ENCODE measurements around the gene RBM33.
"Not testable (repeated sequence)": the region's sequence is repeated elsewhere in the genome, so short reads cannot be mapped to it uniquely, and the experiment has no call there.

The RBM33 gene

DNA sequence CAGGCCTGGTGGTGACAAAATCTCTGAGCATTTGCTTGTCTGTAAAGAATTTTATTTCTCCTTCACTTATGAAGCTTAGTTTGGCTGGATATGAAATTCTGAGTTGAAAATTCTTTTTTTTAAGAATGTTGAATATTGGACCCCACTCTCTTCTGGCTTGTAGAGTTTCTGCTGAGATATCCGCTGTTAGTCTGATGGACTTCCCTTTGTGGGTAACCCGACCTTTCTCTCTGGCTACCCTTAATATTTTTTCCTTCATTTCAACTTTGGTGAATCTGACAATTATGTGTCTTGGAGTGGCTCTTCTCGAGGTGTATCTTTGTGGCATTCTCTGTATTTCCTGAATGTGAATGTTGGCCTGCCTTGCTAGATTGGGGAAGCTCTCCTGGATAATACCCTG lies 46.2 kb downstream of the RBM33 start:
- DNase-seq (ENCODE audit: low spot score) = not testable (repeated sequence)

DNA sequence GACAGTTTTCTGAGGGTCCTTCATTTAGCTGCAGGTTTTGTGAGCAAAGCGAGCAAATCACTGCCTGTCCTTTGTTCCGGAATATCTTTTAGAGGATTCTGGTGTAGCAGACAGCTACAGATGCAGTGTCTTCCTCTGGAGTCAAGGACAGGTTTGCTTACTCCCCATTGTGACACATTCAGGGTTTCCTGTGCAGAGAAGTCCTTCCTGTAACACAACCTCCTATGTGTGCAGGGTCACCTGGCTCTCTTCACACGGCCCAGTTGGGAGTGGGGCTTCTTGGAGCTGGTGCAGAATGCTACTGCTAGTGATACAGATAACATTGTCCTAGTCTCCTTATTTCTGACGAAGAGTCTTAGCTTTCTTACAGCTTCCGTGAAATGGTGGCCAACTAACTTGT lies 47.9 kb downstream of the RBM33 start:
- DNase-seq (ENCODE audit: low spot score) = no peak

DNA sequence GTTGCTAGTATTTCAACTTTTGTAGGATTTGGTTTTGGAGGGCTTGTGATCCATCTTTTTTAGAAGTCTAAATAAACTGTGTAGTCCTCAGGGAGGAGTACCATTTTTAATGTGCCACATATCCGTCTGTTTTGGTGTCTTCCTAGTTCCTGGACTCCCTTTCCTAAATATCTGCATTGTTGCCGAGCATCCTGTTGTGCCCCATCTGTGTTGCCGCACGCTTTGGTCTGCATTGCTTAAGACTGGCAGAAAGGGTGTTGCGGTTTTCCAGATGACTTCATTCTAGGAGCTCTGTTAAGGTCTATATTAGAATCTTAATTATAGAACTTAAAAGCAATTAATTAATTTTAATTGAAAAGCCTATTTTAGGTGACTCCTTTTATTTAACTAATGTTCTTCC lies 49.4 kb downstream of the RBM33 start:
- peak; percentile 6 for DNase-seq (ENCODE audit: low spot score)

DNA sequence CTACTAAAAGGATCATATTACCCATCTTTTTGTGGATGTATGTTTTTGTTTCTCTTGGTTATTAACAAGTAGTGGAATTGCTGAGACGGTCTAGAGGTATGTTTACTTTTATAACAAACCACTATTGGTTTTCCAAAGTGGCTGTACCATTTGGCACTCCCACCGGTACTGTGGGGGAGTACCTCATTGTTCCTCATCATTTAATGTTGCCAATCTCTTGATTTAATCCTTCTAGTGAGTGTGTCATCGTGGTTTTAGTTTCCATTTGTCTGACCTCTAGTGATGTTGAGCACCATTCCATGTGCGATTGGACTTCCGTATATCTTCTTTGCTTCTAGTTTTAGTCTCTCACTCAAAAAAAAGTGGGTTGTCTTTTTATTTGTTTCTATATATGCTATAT lies 50.4 kb downstream of the RBM33 start:
- peak; percentile 6 for DNase-seq (ENCODE audit: low spot score)

DNA sequence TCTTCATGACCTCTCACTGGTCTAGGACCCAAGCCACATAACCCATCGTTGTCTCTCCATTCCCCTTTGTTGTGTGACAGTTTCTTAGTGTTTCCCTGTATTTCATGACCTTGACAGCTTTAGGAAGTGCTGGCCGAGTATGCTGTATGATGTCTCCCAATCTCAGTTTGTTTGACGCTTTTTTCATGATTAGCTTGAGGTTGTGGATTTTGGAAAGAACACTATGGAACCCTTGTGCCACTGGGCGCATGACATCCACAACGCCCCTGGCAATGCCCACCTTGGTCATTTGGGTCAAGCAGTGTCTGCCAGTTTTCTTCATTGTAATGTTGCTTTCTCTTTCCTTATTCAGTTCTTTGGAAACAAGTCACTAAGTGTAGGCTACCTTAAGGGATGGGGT lies 52.3 kb downstream of the RBM33 start:
- no peak for DNase-seq (ENCODE audit: low spot score)

DNA sequence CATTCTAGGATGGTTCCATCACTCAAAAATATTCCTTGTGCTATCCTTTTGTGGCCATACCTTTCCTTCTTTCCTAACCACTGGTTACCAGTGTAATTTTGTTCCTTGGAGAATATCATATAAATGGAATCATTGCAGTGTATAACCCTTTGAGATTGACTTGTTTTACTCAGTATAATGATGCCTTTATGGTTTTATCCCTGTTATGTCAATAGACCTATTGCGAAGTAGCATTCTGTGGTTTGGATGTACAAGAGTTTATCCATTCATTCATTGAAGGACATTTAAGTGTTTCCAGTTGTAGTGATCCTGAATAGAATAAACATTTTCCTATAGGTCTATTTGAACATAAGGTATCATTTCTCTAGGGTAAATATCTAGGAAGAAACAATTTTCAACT lies 54.2 kb downstream of the RBM33 start:
- no peak for DNase-seq (ENCODE audit: low spot score)

DNA sequence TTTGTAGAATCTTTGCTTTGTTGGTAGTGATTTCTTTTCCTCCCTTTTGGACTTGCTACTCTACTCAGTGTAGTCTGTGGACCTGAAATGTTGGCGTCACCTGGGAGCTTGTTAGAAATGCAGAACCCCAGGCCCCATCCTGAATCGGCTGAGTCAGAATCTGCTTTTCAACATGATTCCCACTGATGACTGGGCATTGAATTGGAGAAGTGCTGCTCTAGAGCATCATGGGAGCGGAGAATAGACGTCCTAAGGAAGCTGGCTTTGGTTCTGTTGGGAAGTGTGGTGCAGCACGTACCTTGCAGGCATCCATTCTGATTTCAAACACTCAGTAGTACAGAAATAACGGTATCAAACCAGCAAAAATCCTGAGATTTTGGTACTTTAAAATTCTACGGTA lies 54.7 kb downstream of the RBM33 start:
- no peak for DNase-seq (ENCODE audit: low spot score)

DNA sequence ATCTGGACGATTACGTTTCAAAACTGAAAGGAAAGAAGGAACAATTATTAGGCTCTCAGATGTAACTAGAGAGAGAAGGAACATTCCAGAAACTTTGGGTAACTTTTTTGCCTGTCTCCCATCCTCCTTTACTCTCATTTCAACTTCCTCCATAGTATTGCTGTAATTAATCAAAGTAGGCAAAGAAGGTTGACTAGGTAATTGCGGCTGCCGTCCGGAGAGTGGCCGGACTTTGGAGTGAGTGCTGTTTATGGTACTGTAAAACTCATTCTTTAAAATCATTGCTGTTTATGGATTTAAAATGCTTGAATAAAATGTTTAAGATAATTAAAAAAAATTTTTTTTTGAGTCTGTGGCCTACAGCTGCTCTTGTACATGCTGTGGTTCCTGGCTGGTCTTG lies 56.4 kb downstream of the RBM33 start:
- no peak for DNase-seq (ENCODE audit: low spot score)

DNA sequence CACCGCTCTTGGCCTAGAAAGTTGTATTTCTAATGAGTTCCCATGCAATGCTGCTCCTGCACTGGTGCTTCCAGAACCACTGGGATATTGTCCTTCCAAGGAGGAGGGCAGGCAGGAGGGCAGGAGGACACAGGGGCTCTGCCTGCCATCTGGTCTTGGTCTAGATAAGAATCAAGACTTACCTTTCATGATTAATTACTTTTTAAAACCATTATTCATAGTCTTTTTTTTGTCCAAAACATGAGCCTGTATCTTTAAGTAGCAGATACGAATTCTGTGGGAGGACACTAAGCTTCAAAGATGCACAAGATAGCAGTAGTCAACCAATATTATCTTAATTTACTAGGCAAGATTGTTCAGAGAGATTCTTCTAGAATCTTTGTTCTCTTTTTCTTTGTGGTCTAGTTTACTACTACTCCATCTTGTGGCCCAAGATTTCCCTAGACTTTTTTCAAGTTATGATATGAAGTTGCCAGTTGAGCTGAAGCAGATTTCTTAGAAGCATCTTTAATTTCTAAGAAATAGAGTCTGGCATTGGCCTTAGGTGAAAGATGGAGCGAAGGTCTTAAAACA lies 57.6 kb downstream of the RBM33 start:
- no peak for DNase-seq (ENCODE audit: low spot score)

DNA sequence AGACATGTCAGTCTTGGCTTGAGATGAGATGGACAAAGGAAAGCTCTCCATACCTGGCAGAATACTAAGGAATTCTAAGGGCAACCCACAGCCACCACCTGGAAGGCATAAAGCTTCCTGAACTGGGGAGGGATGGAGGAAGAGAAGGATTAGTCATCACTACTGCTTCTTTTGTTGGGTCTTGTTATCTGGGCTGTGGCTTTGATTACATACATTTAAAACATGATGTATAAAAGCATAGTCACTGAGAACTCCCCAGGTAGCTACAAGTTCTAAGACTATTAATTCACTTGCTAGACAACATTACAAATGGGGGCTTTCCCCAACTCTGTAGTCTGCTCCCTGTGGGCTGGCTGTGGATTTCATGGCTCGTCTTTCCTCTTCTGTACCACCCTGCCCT lies 58.2 kb downstream of the RBM33 start:
- no peak for DNase-seq (ENCODE audit: low spot score)

DNA sequence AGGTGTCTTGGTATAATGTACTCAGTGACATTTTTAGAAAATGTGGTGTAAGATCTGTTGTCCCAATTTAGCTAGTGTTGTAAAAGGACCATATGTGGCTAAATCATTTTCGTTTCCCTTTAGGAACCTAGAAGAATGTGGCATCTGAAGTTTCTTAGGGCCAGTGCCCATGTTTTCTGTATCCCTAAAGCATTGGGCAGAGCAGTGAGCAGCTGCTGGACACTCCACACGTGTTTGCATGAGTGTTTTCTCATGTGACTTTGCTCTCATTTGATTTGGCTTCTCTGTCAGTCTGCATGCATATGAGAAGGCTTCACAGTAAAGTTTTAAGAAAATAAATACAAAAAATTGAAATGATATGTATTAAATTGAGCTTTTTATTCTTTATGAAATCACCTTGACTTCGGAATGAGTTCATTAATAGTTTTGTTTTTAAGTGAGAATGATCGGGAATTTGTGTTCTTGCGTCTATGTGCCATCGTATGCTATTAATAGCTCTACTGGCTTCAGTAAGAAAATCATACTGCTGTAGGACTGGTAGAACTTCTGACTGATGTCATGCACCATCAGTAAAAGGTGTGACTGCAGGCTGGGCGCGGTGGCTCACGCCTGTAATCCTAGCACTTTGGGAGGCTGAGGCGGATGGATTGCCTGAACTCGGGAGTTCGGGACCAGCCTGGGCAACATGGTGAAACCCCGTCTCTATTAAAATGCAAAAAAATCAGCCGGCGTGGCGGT lies 61.3 kb downstream of the RBM33 start:
- DNase-seq (ENCODE audit: low spot score) = no peak

DNA sequence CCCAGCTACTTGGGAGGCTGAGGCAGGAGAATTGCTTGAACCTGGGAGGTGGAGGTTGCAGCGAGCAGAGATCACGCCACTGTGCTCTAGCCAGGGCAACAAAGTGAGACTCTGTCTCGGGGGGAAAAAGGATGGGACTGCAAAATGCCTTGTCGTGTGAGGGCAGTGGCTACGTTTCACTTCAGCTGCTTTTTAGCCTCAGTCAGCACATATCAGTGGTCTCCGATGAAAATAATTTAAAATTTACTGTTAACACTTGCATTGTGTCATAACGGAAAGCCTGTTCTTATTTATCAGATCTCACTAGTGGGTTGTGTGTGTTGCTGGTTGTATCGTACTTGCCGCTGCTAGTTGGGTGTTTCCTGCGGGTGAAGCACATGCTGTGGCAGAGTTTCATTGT lies 61.9 kb downstream of the RBM33 start:
- no peak for DNase-seq (ENCODE audit: low spot score)

DNA sequence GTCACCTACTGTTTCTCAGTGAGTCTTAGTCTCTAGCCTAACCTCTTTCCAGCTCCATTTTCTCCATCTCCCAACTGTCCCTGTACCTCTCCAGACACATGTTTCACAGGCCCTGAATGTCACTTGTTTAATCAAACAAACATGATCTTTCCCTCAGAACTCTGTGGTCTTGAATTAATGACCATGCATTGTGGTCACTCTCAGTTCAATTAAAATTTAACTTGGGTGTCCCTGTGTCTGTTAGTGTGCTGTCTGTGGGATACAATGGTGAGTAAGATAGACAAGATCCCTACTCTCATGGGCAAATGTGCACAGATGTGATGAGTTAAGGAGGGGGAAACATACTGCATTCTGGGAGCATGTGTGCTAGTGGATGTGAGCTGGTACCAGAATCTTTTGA lies 65.0 kb downstream of the RBM33 start:
- no peak for DNase-seq (ENCODE audit: low spot score)

DNA sequence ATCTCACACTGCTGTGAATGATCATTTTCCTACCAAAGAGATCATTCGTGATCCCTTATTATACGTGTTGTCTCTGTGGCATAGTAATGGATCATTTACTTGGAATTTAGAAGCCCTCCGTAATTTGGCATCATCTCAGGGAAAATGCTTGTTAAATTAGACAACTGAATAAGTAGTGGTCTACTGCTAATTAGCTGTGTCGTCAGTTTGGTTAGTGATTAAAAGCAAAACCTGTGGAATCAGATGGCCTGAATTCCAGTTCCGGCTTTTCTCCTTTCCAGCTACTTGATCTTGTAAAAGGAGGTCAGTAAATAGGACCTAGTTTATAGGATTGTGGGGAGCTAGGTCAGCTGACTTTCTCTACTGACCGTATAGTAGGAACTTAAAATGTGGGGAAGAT lies 65.6 kb downstream of the RBM33 start:
- no peak for DNase-seq (ENCODE audit: low spot score)

DNA sequence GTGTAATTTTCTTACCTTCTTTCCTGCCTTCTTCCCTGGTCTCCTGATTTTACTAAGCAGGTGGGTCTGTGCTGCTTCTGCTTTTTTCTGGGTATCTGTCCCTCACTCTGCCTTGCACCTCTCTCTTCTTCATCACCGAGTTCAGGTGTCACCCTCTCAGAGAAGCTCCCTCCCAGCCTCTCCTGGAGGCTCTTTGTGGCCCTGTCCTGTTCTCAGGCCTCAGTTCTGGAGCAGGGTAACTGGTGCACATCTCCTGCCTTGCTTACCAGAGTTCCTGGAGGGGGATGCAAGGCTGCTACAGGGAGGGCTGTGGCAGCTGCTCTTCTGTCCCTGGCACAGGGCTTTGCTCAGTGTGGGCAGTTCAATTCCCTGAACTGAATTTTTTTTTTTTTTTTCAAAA lies 66.1 kb downstream of the RBM33 start:
- DNase-seq (ENCODE audit: low spot score) = no peak

DNA sequence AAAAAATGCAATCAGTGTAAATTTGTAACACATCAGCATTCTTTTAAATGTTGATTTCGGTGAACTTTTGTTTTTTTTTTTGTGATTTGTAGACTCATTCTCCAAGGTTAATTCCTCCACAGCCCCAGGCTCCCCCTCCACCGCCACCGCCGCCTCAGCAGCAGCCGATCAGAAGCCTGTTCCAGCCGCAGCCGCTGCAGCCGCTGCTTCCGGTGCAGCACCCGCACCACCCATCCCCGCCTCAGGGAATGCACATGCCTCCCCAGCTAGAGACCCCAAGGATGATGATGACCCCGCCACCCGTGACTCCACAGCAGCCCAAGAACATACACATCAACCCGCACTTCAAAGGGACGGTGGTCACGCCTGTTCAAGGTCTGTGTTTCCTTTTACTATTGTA lies 66.6 kb downstream of the RBM33 start:
- DNase-seq (ENCODE audit: low spot score) = no peak

DNA sequence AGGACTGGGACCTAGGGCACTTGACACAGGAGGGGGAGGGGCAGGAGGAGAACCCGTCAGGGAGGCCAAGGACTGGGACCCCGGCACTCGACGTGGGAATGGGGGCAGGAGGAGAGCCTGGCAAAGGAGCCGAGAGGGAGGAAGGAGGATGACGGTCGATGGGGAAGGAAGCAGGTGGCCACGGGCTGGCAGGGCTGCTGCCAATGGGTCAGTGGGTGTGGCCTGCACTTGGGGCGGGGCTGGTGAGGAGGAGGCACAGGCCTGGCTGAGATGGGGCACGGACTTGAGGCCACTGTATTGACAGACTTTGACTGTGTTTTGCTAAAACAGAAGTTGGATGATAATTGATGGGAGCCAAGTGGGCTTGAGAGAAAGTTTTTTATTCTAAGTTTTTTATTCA lies 68.9 kb downstream of the RBM33 start:
- DNase-seq (ENCODE audit: low spot score) = no peak

DNA sequence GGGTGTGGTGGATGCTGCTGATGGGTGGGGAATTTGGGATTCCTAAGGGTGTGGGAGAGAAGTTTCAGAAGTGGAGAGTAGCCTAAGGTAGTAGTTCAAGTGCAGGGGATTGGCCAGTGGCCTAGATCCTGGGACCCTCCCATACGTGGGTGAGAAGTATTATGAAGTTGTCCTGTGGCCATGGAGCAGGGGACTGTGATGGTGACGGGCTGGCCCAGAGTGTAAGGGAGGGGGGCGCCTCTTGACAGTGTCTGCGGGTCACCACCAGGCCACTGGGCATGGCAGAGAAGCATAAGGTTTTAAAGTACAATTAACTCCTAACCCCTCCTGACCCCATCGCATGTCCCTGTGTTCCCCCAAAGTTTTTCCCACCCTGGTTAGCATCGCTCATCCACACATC lies 70.2 kb downstream of the RBM33 start:
- DNase-seq (ENCODE audit: low spot score) = no peak

DNA sequence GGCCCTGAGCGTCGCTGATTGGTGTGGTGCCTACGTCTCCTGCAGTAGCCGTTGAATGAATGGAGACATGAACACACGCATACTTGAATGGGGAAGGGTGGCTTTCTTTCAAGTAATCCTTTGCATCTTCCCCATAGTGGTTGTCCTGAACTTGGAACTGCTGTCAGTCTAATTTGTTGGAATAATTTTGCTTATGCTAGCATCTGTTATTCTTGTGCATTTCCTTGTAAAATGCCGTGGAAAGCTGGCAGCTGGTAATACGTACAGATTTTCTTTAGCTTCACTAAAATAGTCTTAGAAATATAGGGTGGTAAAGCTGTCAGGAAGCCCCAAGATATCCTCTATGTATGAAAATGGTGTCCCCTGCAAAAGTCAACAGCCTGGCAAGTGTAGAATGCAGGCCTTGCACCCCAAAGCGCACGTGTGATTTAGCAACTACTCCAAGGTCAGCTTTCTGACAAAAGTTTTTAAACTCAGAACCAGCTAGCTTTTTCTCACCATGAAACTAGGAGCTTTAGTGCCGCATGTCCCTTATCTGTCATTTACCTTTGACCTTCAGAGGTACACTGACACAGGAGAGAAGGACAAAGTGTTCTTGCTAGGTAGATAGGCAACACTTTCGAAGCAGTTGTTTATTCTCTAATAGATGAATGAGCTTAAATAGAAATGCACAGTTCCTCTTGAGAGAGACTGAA lies 70.8 kb downstream of the RBM33 start:
- DNase-seq (ENCODE audit: low spot score) = no peak

DNA sequence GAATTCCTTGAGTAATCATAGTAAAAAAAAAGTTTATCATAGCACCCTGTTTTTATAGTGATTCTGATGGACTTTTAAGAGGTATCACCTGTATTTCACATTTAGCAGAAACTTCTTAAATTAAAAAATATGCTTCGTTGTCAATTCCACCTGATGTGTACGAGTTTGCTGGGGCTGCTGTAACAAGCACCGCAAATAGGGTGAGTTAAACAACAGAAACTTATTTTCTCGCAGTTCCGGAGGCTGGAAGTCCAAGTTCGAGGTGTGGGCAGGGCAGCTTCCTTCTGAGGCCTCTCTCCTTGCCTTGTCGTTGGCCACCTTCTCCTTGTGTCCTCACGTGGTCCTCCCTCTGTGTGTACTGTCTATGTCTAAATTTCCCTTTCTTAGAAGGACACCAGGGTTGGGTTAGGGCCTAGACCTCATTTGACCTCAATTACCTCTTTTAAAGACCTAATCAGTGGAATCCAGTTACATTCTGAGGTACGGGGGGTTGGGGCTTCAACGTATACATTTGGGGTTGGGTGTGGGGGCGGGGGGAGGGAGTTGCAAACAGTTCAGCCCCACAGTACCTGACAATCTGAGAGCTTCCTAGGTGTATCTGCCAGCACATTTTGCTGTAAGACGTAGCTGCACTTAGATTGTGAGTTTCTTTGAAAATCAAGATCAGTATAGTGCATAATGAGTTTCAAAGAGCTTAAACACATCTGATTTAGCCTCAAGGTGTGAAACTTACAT lies 72.7 kb downstream of the RBM33 start:
- no peak for DNase-seq (ENCODE audit: low spot score)

DNA sequence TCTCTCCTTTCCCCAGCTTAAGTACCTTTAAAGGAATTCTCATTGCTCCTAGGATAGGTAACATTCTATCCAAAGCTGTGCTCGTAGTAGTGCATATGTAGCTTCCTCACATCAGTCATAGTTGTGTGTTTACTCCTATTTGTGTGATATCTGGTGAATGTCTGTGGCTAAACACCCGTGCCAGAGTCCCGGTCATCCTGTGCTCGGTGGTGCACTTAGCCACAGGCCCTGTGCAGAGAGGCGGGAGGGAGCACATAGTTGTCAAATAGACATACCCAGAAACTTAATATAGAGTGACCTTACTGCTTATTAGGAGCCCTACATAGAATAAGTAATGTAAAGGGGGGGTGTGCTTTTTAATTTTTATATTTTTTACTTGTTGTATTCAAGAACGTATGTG lies 76.6 kb downstream of the RBM33 start:
- no peak for DNase-seq (ENCODE audit: low spot score)

DNA sequence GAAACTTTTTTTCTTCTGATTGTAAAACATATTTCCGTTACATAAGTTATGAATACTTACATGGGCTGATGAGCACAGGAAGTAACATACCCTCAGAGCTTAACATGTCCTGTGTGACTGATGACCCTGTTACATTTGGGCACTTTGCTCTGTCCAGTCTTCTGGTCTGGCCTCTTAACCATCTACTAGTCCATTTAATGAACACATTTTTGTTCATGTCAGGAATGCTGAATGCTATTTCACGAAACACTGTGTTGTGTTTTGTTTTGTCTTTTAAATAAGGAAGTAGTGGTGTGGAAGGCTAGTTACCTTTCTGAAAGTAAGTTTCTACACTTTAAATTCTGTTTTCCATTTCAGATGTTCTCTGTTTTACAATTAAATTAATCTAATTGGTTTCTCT lies 77.7 kb downstream of the RBM33 start:
- DNase-seq (ENCODE audit: low spot score) = no peak

DNA sequence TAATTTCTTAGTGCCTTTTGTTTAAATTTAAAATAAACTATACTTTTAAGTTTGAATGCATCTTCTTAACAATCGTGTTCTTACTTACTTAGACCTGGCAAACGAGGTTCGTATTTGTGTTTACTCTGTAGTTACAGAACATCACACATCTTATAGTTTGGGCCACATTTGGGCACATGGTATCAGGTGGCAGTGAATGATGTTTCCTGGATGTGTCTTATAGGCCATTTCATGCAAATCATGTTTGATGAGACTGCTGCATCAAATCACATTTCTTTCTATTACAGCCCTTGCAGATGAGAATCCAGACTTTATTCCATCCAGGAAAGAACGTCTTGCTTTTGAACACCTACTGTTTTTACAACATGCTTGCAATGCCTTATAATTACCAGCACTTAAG lies 78.5 kb downstream of the RBM33 start:
- no peak for DNase-seq (ENCODE audit: low spot score)
